H9 (cell line): ENCODE data around the gene LIX1L. TPM values are rescaled to one million over a fixed set of nuclear protein-coding genes. Genes with fewer than 3 reads are reported as not detected.

Source experiments
- DNase-seq: peaks from one replicate; pipeline ENCODE4 v3.0.0-alpha.2; 2017
- H2AFZ ChIP-seq: one replicate; pipeline ENCODE4 v1.6.1; 2013; ENCODE audit warnings: mild to moderate bottlenecking, low read length, control low read depth, moderate library complexity
- H2AK5ac ChIP-seq: 2 replicates; pipeline ENCODE4 v1.6.1; 2013; ENCODE audit warnings: low read length, control low read depth, mixed read lengths; ENCODE audit not compliant: insufficient read length
- H2BK120ac ChIP-seq: one replicate; pipeline ENCODE4 v1.6.1; 2013; ENCODE audit warnings: low read depth, mild to moderate bottlenecking, low read length, control low read depth, inconsistent platforms; ENCODE audit not compliant: poor library complexity, severe bottlenecking
- H2BK12ac ChIP-seq: 2 replicates; pipeline ENCODE4 v1.6.1; 2013; ENCODE audit warnings: low read length, control low read depth, mixed read lengths, low read depth; ENCODE audit not compliant: insufficient read length
- H2BK15ac ChIP-seq: 2 replicates; pipeline ENCODE4 v1.6.1; 2013; ENCODE audit warnings: low read depth, low read length, control low read depth
- H2BK20ac ChIP-seq: one replicate; pipeline ENCODE4 v1.6.1; 2013; ENCODE audit warnings: low read depth, mild to moderate bottlenecking, low read length, control low read depth, inconsistent platforms; ENCODE audit not compliant: poor library complexity, severe bottlenecking
- H2BK5ac ChIP-seq: 2 replicates; pipeline ENCODE4 v1.6.1; 2013; ENCODE audit warnings: low read length, control low read depth, mixed read lengths; ENCODE audit not compliant: insufficient read length
- H3K14ac ChIP-seq: 2 replicates; pipeline ENCODE4 v1.6.1; 2013; ENCODE audit warnings: low read length, control low read depth; ENCODE audit not compliant: insufficient read depth
- H3K18ac ChIP-seq: 2 replicates; pipeline ENCODE4 v1.6.1; 2013; ENCODE audit warnings: low read depth, mild to moderate bottlenecking, mixed read lengths, low read length, control low read depth; ENCODE audit not compliant: insufficient read length
- H3K23ac ChIP-seq: 2 replicates; pipeline ENCODE4 v1.6.1; 2013; ENCODE audit warnings: low read length, control low read depth, mixed read lengths, low read depth; ENCODE audit not compliant: insufficient read length
- H3K23me2 ChIP-seq: 2 replicates; pipeline ENCODE4 v1.6.1; 2013; ENCODE audit warnings: low read depth, mild to moderate bottlenecking, mixed read lengths, low read length, control low read depth; ENCODE audit not compliant: insufficient read length, poor library complexity, severe bottlenecking
- H3K27ac ChIP-seq: 2 replicates; pipeline ENCODE4 v1.5.1; 2013; ENCODE audit warnings: low read length, control low read depth, mixed read lengths, low read depth; ENCODE audit not compliant: insufficient read length
- H3K27me3 ChIP-seq: 2 replicates; pipeline ENCODE4 v1.6.1; 2013; ENCODE audit warnings: low read length, control low read depth, inconsistent platforms; ENCODE audit not compliant: insufficient read depth
- H3K4ac ChIP-seq: 2 replicates; pipeline ENCODE4 v1.6.1; 2013; ENCODE audit warnings: low read depth, mild to moderate bottlenecking, control low read depth, inconsistent platforms, low read length, moderate library complexity
- H3K4me1 ChIP-seq: 2 replicates; pipeline ENCODE4 v1.6.1; 2013; ENCODE audit warnings: low read length, control low read depth, inconsistent platforms; ENCODE audit not compliant: insufficient read depth
- H3K4me2 ChIP-seq: 2 replicates; pipeline ENCODE4 v1.6.1; 2013; ENCODE audit warnings: low read length, control low read depth, mixed read lengths; ENCODE audit not compliant: insufficient read length, insufficient read depth
- H3K56ac ChIP-seq: 2 replicates; pipeline ENCODE4 v1.6.1; 2013; ENCODE audit warnings: low read depth, mild to moderate bottlenecking, mixed read lengths, low read length, control low read depth; ENCODE audit not compliant: insufficient read length
- H3K79me1 ChIP-seq: 2 replicates; pipeline ENCODE4 v1.6.1; 2013; ENCODE audit warnings: low read depth, mild to moderate bottlenecking, moderate library complexity, low read length, control low read depth, inconsistent platforms; ENCODE audit not compliant: insufficient read depth, poor library complexity, severe bottlenecking
- H3K79me2 ChIP-seq: 2 replicates; pipeline ENCODE4 v1.6.1; 2013; ENCODE audit warnings: low read length, control low read depth, inconsistent platforms; ENCODE audit not compliant: insufficient read depth
- H3K9ac ChIP-seq: 2 replicates; pipeline ENCODE4 v1.6.1; 2013; ENCODE audit warnings: low read length, control low read depth, mixed read lengths; ENCODE audit not compliant: insufficient read length; ENCODE audit errors: extremely low read depth
- H3K9me3 ChIP-seq: one replicate; pipeline ENCODE4 v1.6.1; 2013; ENCODE audit warnings: low read depth, low read length, inconsistent platforms; ENCODE audit not compliant: control insufficient read depth
- H3T11ph ChIP-seq: one replicate; pipeline ENCODE4 v1.6.1; 2013; ENCODE audit warnings: mild to moderate bottlenecking, low read length, control low read depth, inconsistent platforms
- H4K20me1 ChIP-seq: one replicate; pipeline ENCODE4 v1.6.1; 2013; ENCODE audit not compliant: control insufficient read depth, insufficient read length, insufficient read depth
- H4K5ac ChIP-seq: 2 replicates; pipeline ENCODE4 v1.6.1; 2013; ENCODE audit warnings: low read depth, mild to moderate bottlenecking, mixed read lengths, low read length, control low read depth; ENCODE audit not compliant: insufficient read length
- H4K8ac ChIP-seq: replicated peaks from 2 replicates; pipeline ENCODE4 v1.6.1; 2013; ENCODE audit warnings: low read length, control low read depth, mixed read lengths, low read depth; ENCODE audit not compliant: insufficient read length
- H4K91ac ChIP-seq: 2 replicates; pipeline ENCODE4 v1.6.1; 2013; ENCODE audit warnings: low read depth, mild to moderate bottlenecking, moderate library complexity, mixed read lengths, low read length, control low read depth; ENCODE audit not compliant: insufficient read length
- H3K27ac Mint-ChIP-seq, 3 experiments: 2 replicates in 2 of 3; 3 replicates in 1 of 3; pipeline ENCODE4 v1.8.0; 2020 to 2021; ENCODE audit warnings: mixed read lengths in 3 of 3, mild to moderate bottlenecking in 1 of 3, moderate library complexity in 1 of 3
- H3K27me3 Mint-ChIP-seq: 2 replicates; pipeline ENCODE4 v1.8.0; 2021; ENCODE audit warnings: low read depth, mild to moderate bottlenecking, moderate library complexity, mixed read lengths
- H3K36me3 Mint-ChIP-seq, 3 experiments: 2 replicates in 2 of 3; 3 replicates in 1 of 3; pipeline ENCODE4 v1.8.0; 2020 to 2021; ENCODE audit warnings: low read depth in 3 of 3, mixed read lengths in 3 of 3; ENCODE audit not compliant: insufficient read depth in 1 of 3
- H3K4me1 Mint-ChIP-seq, 2 experiments: 2 replicates each; pipeline ENCODE4 v1.8.0; 2020; ENCODE audit warnings: mixed read lengths in 2 of 2
- H3K4me3 Mint-ChIP-seq, 2 experiments: 2 replicates in 1 of 2; 3 replicates in 1 of 2; pipeline ENCODE4 v1.8.0; 2020 to 2021; ENCODE audit warnings: mild to moderate bottlenecking in 2 of 2, mixed read lengths in 2 of 2, moderate library complexity in 1 of 2
- H3K9me3 Mint-ChIP-seq, 2 experiments: 2 replicates in 1 of 2; 3 replicates in 1 of 2; pipeline ENCODE4 v1.8.0; 2020; ENCODE audit warnings: mild to moderate bottlenecking in 2 of 2, mixed read lengths in 2 of 2, moderate library complexity in 1 of 2
- WGBS: extraction: QIAGEN DNeasy Blood & Tissue Kit; methylation state at CpG from one replicate; pipeline ENCODE4 v1.1.7; 2013; ENCODE audit warnings: missing lambda C conversion rate, low lambda C conversion rate, mixed read lengths; ENCODE audit not compliant: insufficient read length; ENCODE audit errors: extremely low coverage; 5-methylcytosine and 5-hydroxymethylcytosine counted together
- total RNA-seq: library from RNA; stranded (reverse); gene quantifications from 2 replicates; pipeline ENCODE4 v1.2.1, GENCODE V29; 2021
- TF ChIP-seq, protein P1 (sequence below): fragments of 200-600 bp; sonication (generic); conservative IDR thresholded peaks from 3 replicates; pipeline ENCODE4 v1.8.0; 2021; ENCODE audit warnings: antibody characterized with exemption, mild to moderate bottlenecking

Gene LIX1L
- total RNA-seq, 1 experiment from 2014 or later, result 5.9 TPM

DNA sequence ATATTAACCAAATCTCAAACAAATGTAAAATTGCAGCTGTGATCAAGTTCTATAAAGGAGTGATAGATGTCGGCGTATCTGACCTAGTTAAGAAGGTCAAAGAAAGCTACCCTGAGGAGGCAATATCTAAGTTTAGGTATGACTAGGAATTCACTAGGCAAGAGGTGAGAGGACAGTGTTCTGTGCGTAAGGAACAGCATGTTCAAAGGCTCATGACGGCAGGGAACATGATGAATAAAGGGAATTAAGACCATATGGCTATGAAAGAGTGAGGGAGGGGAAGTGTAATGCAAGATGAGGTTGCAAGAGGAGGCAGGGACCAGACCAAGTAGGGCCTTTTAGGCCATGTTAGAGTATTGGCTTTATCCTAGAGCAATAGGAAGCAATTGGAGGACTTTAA, 8.6 kb downstream of the LIX1L start:
- Histone ChIP-seq H3K18ac (no peak overlapping the region), H2BK120ac (no peak overlapping the region), H3K23ac (no peak overlapping the region), H4K5ac (no peak overlapping the region), H3K56ac (no peak overlapping the region), H3K4ac (no peak overlapping the region), H2BK20ac (no peak overlapping the region), H2BK12ac (no peak overlapping the region), H3K4me1 (peaks cover 6% of the 10 kb centered on the region; the same call in 1 of the 2 replicates), H2BK15ac (no peak overlapping the region), H4K91ac (no peak overlapping the region), H3K79me1 (no peaks in the 10 kb centered on the region), H3K27me3 (no peaks in the 10 kb centered on the region), H2BK5ac (no peak overlapping the region), H2AFZ (no peak overlapping the region), H3K9me3 (no peaks in the 10 kb centered on the region), H3K23me2 (no peaks in the 10 kb centered on the region), H3K27ac (no peak overlapping the region), H3K14ac (no peak overlapping the region), H3K9ac (no peak overlapping the region), H2AK5ac (no peak overlapping the region), H3K79me2 (no peaks in the 10 kb centered on the region), H4K8ac (no peak overlapping the region), H3K4me2 (no peak overlapping the region), H3T11ph (no peak overlapping the region), H4K20me1 (no peaks in the 10 kb centered on the region)
- H3K27ac Mint-ChIP-seq, result no peak overlapping the region
- no peaks in the 10 kb centered on the region for H3K27me3 Mint-ChIP-seq
- H3K4me1 Mint-ChIP-seq, result peaks cover 16 to 21% of the 10 kb centered on the region in 2 experiments
- no peaks in the 10 kb centered on the region for H3K9me3 Mint-ChIP-seq
- no CpG with 5 or more reads among the region's 4 CpGs for whole genome bisulfite sequencing
- no peak overlapping the region for H3K4me3 Mint-ChIP-seq
- TF ChIP-seq, protein P1, sequence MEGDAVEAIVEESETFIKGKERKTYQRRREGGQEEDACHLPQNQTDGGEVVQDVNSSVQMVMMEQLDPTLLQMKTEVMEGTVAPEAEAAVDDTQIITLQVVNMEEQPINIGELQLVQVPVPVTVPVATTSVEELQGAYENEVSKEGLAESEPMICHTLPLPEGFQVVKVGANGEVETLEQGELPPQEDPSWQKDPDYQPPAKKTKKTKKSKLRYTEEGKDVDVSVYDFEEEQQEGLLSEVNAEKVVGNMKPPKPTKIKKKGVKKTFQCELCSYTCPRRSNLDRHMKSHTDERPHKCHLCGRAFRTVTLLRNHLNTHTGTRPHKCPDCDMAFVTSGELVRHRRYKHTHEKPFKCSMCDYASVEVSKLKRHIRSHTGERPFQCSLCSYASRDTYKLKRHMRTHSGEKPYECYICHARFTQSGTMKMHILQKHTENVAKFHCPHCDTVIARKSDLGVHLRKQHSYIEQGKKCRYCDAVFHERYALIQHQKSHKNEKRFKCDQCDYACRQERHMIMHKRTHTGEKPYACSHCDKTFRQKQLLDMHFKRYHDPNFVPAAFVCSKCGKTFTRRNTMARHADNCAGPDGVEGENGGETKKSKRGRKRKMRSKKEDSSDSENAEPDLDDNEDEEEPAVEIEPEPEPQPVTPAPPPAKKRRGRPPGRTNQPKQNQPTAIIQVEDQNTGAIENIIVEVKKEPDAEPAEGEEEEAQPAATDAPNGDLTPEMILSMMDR, result no peak
- no peaks in the 10 kb centered on the region for H3K36me3 Mint-ChIP-seq
- DNase-seq, result no peak
